ENCODE measurements around the gene GPR15LG. TPM values are rescaled to one million over a fixed set of nuclear protein-coding genes. Genes with fewer than 3 reads are reported as not detected.

The GPR15LG gene
- total RNA-seq, 2 experiments from 2014 or later, result not detected

DNA sequence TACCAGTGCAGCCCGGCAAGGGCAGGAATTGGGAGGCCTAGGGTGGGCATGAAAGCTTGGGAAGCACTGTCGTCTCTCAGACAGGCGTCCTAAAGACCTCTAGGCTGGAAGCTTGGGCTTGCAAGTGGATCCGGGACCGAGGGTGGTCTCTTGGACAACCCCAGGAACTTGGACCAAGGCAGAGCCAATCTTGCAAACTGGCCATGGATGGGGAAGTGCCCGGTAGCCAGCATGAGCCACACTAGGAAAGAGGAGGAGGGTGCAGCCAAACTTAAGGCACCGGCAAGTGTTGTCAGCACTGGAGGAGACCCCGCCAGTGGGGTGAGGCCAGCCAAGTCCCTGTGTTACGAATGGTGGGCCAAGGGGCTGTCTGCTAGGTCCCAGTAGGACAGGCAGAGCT is 43.2 kb downstream of the GPR15LG start:
- DNase-seq (ENCODE audit: low spot score), result no peak
- no peak overlapping the region for H2AFZ ChIP-seq (ENCODE audit: low read length)
- no peaks in the 10 kb centered on the region for H3K36me3 ChIP-seq (ENCODE audit: insufficient read depth, low read length)
- no peaks in the 10 kb centered on the region for H4K20me1 ChIP-seq (ENCODE audit: insufficient read depth, low read length)
- no peak overlapping the region for H3K4me2 ChIP-seq (ENCODE audit: low read length)
- CTCF ChIA-PET (ENCODE audit: unreplicated experiment), result no interaction called here
- no peaks in the 10 kb centered on the region for H3K9me2 ChIP-seq (ENCODE audit: insufficient read depth, low read length)
- no TSS peak for BruUV-seq (replicated peaks)
- POLR2A ChIA-PET, result no interaction called here
- no peak overlapping the region for H3K27ac ChIP-seq (ENCODE audit: low read depth, low read length, poor library complexity, severe bottlenecking)
- no peak overlapping the region for H3K4me3 ChIP-seq (ENCODE audit: low read depth, low read length, poor library complexity, severe bottlenecking)
- intact Hi-C loops (cut with micrococcal nuclease; ENCODE audit: unreplicated experiment), result no loop called here
- no peak for TF ChIP-seq EZH2phosphoT487 (IDR thresholded peaks at IDR 0.05; ENCODE audit: borderline replicate concordance, low read depth, low read length)
- TF ChIP-seq, protein P1, sequence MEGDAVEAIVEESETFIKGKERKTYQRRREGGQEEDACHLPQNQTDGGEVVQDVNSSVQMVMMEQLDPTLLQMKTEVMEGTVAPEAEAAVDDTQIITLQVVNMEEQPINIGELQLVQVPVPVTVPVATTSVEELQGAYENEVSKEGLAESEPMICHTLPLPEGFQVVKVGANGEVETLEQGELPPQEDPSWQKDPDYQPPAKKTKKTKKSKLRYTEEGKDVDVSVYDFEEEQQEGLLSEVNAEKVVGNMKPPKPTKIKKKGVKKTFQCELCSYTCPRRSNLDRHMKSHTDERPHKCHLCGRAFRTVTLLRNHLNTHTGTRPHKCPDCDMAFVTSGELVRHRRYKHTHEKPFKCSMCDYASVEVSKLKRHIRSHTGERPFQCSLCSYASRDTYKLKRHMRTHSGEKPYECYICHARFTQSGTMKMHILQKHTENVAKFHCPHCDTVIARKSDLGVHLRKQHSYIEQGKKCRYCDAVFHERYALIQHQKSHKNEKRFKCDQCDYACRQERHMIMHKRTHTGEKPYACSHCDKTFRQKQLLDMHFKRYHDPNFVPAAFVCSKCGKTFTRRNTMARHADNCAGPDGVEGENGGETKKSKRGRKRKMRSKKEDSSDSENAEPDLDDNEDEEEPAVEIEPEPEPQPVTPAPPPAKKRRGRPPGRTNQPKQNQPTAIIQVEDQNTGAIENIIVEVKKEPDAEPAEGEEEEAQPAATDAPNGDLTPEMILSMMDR (conservative IDR thresholded peaks at IDR 0.05; ENCODE audit: low read length), result no peak
- no peaks in the 10 kb centered on the region for H3K79me2 ChIP-seq (ENCODE audit: insufficient read depth, low read depth, low read length)
- no peaks in the 10 kb centered on the region for H3K9me3 ChIP-seq (ENCODE audit: low read length)
- no peaks in the 10 kb centered on the region for H3K4me1 ChIP-seq (ENCODE audit: insufficient read depth, low read length, poor library complexity, severe bottlenecking)

DNA sequence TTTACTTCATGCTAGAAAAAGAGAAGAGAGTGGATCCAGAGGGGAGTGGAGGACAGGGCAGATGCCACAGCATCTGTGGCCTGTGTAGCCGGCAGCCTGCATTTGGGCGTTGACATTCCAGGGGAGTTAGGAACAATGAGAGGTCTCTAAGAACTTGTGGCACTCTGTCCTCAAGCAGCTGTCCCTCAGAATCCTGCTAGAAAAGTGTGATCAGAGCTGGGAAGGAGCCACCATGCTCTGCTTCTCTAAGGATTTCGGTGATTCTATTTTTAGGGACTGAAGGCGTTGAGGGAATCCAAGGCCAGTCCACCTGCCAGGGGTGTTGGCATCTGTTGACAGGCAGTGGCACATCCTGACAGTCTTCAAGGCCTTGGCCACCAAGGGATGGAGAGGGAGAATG is 44.1 kb downstream of the GPR15LG start:
- Histone ChIP-seq H3K79me2 (ENCODE audit: insufficient read depth, low read depth, low read length) (no peaks in the 10 kb centered on the region), H3K9me3 (ENCODE audit: low read length) (no peaks in the 10 kb centered on the region), H3K4me3 (ENCODE audit: low read depth, low read length, poor library complexity, severe bottlenecking) (no peak overlapping the region), H3K9me2 (ENCODE audit: insufficient read depth, low read length) (no peaks in the 10 kb centered on the region), H4K20me1 (ENCODE audit: insufficient read depth, low read length) (no peaks in the 10 kb centered on the region), H2AFZ (ENCODE audit: low read length) (no peak overlapping the region), H3K36me3 (ENCODE audit: insufficient read depth, low read length) (no peaks in the 10 kb centered on the region), H3K27ac (ENCODE audit: low read depth, low read length, poor library complexity, severe bottlenecking) (no peak overlapping the region), H3K4me1 (ENCODE audit: insufficient read depth, low read length, poor library complexity, severe bottlenecking) (no peaks in the 10 kb centered on the region), H3K4me2 (ENCODE audit: low read length) (no peak overlapping the region)
- TF ChIP-seq EZH2phosphoT487 (IDR thresholded peaks at IDR 0.05; ENCODE audit: borderline replicate concordance, low read depth, low read length), result no peak
- TF ChIP-seq, protein P1 (conservative IDR thresholded peaks at IDR 0.05; ENCODE audit: low read length), result no peak
- ChIA-PET POLR2A (no interaction called here), CTCF (ENCODE audit: unreplicated experiment) (no interaction called here)
- no TSS peak for BruUV-seq (replicated peaks)
- DNase-seq (ENCODE audit: low spot score), result no peak
- intact Hi-C loops (cut with micrococcal nuclease; ENCODE audit: unreplicated experiment), result no loop called here

GRCh38 chr10:84221916-84222315 is 48.3 kb downstream of the GPR15LG start:
- no peak for TF ChIP-seq EZH2phosphoT487 (IDR thresholded peaks at IDR 0.05; ENCODE audit: borderline replicate concordance, low read depth, low read length)
- TF ChIP-seq, protein P1 (conservative IDR thresholded peaks at IDR 0.05; ENCODE audit: low read length), result no peak
- intact Hi-C loops (cut with micrococcal nuclease; ENCODE audit: unreplicated experiment), result no loop called here
- H3K9me2 ChIP-seq (ENCODE audit: insufficient read depth, low read length), result no peaks in the 10 kb centered on the region

More at GRCh38 chr10:84221916-84222315, 48.3 kb downstream of the GPR15LG start:
- Histone ChIP-seq H3K79me2 (ENCODE audit: insufficient read depth, low read depth, low read length) (no peaks in the 10 kb centered on the region), H3K4me3 (ENCODE audit: low read depth, low read length, poor library complexity, severe bottlenecking) (no peak overlapping the region), H2AFZ (ENCODE audit: low read length) (no peak overlapping the region), H3K4me2 (ENCODE audit: low read length) (no peak overlapping the region), H3K36me3 (ENCODE audit: insufficient read depth, low read length) (no peaks in the 10 kb centered on the region), H4K20me1 (ENCODE audit: insufficient read depth, low read length) (no peaks in the 10 kb centered on the region), H3K9me3 (ENCODE audit: low read length) (no peaks in the 10 kb centered on the region), H3K27ac (ENCODE audit: low read depth, low read length, poor library complexity, severe bottlenecking) (no peak overlapping the region), H3K4me1 (ENCODE audit: insufficient read depth, low read length, poor library complexity, severe bottlenecking) (no peaks in the 10 kb centered on the region)
- BruUV-seq (replicated peaks), result no TSS peak
- ChIA-PET POLR2A (no interaction called here), CTCF (ENCODE audit: unreplicated experiment) (no interaction called here)
- no peak for DNase-seq (ENCODE audit: low spot score)
